Suprapubic skin (tissue), 4 donors: Measurements from ENCODE around the gene CEP41. TPM values are rescaled to one million over a fixed set of nuclear protein-coding genes. Genes with fewer than 3 reads are reported as not detected.

Source experiments
- DNase-seq, 2 donors: peaks; one replicate each; pipeline ENCODE4 v3.0.0-alpha.2; 2019; ENCODE audit warnings: low spot score in 2 of 2
- H3K27ac ChIP-seq: fragments of 200-600 bp; sonication (generic); one replicate; pipeline ENCODE4 v1.5.1; 2019
- H3K27me3 ChIP-seq: fragments of 200-600 bp; sonication (generic); one replicate; pipeline ENCODE4 v1.5.1; 2019
- H3K36me3 ChIP-seq: fragments of 200-600 bp; sonication (generic); one replicate; pipeline ENCODE4 v1.5.1; 2019
- H3K4me1 ChIP-seq: fragments of 200-600 bp; sonication (generic); one replicate; pipeline ENCODE4 v1.5.1; 2019
- H3K4me3 ChIP-seq: fragments of 200-600 bp; sonication (generic); one replicate; pipeline ENCODE4 v1.5.1; 2019; ENCODE audit warnings: mild to moderate bottlenecking
- H3K9me3 ChIP-seq: fragments of 200-600 bp; sonication (generic); one replicate; pipeline ENCODE4 v1.5.1; 2019
- CTCF ChIP-seq, 2 donors: fragments of 200-600 bp in 1 of 2; fragments of 450-650 bp in 1 of 2; sonication (generic) in 1 of 2; IDR thresholded peaks; one replicate each; pipeline ENCODE4 v1.5.1; 2016 to 2019; ENCODE audit warnings: antibody characterized with exemption in 2 of 2, mild to moderate bottlenecking in 1 of 2, moderate library complexity in 1 of 2
- EP300 ChIP-seq: sonication (generic); formaldehyde crosslinking; IDR thresholded peaks from one replicate; pipeline ENCODE4 v1.6.1; 2017; ENCODE audit warnings: antibody characterized with exemption
- POLR2A ChIP-seq, 2 donors: fragments of 450-650 bp; IDR thresholded peaks; one replicate each; pipeline ENCODE4 v1.6.1; 2017; ENCODE audit warnings: antibody characterized with exemption in 2 of 2, mild to moderate bottlenecking in 2 of 2, moderate library complexity in 2 of 2
- POLR2AphosphoS5 ChIP-seq, 3 donors: sonication (generic); formaldehyde crosslinking; IDR thresholded peaks; one replicate each; pipeline ENCODE4 v1.6.1; 2017; ENCODE audit warnings: antibody characterized with exemption in 3 of 3
- WGBS: methylation state at CpG from one replicate; pipeline ENCODE4 v1.1.5; 2018; 5-methylcytosine and 5-hydroxymethylcytosine counted together
- total RNA-seq, 4 donors: library from RNA; depleted of rRNA; stranded (reverse); fragments of >200 nt; gene quantifications; one replicate each; pipeline ENCODE4 v1.1.0, GENCODE V29; 2016

The CEP41 gene, protein sequence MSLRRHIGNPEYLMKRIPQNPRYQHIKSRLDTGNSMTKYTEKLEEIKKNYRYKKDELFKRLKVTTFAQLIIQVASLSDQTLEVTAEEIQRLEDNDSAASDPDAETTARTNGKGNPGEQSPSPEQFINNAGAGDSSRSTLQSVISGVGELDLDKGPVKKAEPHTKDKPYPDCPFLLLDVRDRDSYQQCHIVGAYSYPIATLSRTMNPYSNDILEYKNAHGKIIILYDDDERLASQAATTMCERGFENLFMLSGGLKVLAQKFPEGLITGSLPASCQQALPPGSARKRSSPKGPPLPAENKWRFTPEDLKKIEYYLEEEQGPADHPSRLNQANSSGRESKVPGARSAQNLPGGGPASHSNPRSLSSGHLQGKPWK
- total RNA-seq, result 1 to 10 TPM; 1.1 to 4.6 (median 4.2) TPM

GRCh38 chr7:130440527-130441365, at the start of gene CEP41:
TSS of gene CEP41 (minus strand) at chr7:130441016. CDS start at chr7:130440966, 50 bp downstream.
- no peaks in the 10 kb centered on the region for H3K9me3 ChIP-seq
- no peak for TF ChIP-seq EP300
- TF ChIP-seq POLR2AphosphoS5 (IDR thresholded peaks at IDR 0.05), result peak in 1 of 3 donors; percentile 55
- peaks cover 19% of the 10 kb centered on the region for H3K4me1 ChIP-seq
- peak within 1 kb of the TSS; percentile 86 for H3K27ac ChIP-seq
- H3K4me3 ChIP-seq, result peak within 1 kb of the TSS; percentile 88
- 3% methylated on average over 52 of the region's 61 CpGs for WGBS
- no peaks in the 10 kb centered on the region for H3K27me3 ChIP-seq
- DNase-seq, result peak; percentile 96 to 97
- H3K36me3 ChIP-seq, result no peaks in the 10 kb centered on the region

DNA sequence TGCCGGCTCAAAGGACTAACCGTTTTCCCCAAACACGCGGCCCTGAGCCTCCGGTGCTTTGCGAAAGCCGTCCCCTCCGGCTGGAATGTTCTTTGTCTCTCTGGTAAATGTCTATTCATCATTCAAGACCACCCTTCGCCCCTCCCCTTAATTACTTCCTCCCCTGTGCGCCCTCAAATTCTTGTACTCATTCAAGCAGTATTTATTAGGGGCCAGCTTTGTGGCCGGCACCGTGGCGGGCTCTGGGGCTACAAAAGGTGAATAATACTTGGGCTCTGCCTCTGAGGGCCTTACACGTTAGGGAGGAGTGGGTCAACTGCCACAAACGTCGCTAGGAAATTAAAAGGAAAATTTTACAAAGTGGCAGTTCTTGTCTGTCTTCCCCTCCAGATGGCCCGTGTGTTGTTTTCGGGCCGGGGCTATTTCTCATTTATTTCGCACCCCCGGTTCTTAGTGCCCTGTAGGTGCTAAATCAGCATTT, 49.5 kb upstream of the CEP41 start:
- DNase-seq, result no peak
- peak overlapping the region; percentile 53 for H3K4me3 ChIP-seq
- 75% methylated on average over 21 of the region's 21 CpGs for WGBS
- H3K9me3 ChIP-seq, result no peaks in the 10 kb centered on the region
- H3K36me3 ChIP-seq, result no peaks in the 10 kb centered on the region
- peaks cover 21% of the 10 kb centered on the region for H3K4me1 ChIP-seq
- H3K27ac ChIP-seq, result no peak overlapping the region
- no peak for TF ChIP-seq CTCF (IDR thresholded peaks at IDR 0.05)
- no peak for TF ChIP-seq POLR2A (IDR thresholded peaks at IDR 0.05)
- no peak for TF ChIP-seq POLR2AphosphoS5 (IDR thresholded peaks at IDR 0.05)
- TF ChIP-seq EP300, result no peak
- H3K27me3 ChIP-seq, result no peaks in the 10 kb centered on the region

DNA sequence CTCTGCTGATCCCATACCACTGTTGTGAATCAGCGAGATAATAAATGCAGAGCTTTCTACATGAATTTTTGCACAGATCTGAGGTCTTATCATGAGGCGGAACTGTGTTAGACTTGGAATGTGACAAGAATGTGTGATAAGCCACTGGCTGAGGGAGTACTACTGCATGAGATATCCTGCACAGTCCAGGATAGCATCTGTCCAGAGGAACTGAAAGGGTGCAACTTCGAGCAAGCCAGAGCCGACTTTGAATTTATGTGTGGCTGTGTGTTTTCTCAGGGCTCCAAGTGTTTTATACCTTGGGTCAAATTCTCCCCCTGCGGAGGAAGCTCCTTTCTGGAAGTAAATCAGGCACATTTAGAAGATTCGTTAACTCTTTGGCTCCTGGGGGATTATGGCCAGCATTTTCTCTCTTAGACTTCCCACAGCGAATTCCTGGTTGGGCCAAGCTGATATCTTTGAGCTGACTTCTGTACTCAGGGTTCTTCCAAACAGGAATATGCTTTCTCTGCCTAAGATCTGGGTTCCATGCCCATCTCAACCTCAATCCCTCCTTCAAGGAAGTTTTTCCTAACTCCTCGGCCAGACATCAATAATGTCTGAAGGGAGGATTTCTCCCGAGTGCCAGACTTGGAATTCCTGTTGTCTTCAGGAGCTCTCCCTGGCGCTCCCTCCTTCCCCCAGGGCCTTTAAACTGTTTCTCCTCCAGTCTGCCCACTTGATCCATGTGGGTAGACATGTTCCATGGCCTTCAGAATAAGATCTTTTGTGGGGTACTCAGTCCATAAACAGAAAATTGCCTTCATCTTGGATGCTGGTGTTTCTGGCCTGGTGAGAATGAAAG, 48.5 kb upstream of the CEP41 start:
- TF ChIP-seq EP300 (no peak), POLR2AphosphoS5 (IDR thresholded peaks at IDR 0.05) (no peak), POLR2A (IDR thresholded peaks at IDR 0.05) (no peak), CTCF (IDR thresholded peaks at IDR 0.05) (no peak)
- H3K9me3 ChIP-seq, result no peaks in the 10 kb centered on the region
- H3K36me3 ChIP-seq, result no peaks in the 10 kb centered on the region
- H3K27me3 ChIP-seq, result peaks cover 5% of the 10 kb centered on the region
- no peak overlapping the region for H3K27ac ChIP-seq
- no peak for DNase-seq
- 76% methylated on average over 10 of the region's 10 CpGs for WGBS
- H3K4me1 ChIP-seq, result peaks cover 21% of the 10 kb centered on the region
- no peak overlapping the region for H3K4me3 ChIP-seq

DNA sequence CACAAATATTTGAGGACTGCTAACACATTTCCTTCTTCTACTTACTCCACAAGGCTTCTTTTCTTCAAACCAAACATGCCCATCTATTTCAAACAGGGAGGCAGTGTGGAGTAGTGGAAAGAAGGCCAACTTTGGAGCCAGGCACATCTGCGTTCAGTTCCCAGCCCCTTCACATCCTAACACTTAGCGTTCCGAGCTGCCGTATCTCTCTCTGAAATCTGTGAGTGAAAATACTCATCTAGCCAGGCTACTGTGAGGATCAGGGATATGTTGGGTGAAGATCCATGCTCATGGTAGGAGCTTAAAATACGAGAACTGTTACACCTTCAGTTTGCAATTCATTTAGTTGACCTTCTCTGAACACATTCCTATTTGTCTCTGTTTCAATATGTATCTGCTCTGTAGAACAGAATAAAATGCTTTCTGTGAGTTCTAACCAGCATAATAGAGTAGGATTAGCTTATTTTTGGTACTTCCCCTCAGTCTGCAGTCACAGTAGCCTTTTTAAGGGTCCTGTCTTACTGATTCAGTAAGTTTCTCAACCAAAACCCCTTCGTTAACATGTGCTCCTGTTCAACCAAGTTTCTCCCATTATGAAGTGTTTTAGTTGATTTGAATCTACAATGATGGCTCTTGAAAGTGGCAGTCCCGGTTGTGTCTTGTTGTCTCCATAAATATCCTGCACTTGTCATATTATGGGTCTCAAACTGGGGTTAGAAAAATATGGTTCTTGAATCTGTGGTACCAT, 47.8 kb upstream of the CEP41 start:
- no peak for TF ChIP-seq EP300
- no peak for TF ChIP-seq POLR2AphosphoS5 (IDR thresholded peaks at IDR 0.05)
- TF ChIP-seq CTCF (IDR thresholded peaks at IDR 0.05), result no peak
- TF ChIP-seq POLR2A (IDR thresholded peaks at IDR 0.05), result no peak
- no peak overlapping the region for H3K4me3 ChIP-seq
- no peak overlapping the region for H3K27ac ChIP-seq
- DNase-seq, result no peak
- H3K4me1 ChIP-seq, result peaks cover 21% of the 10 kb centered on the region
- H3K36me3 ChIP-seq, result no peaks in the 10 kb centered on the region
- no peaks in the 10 kb centered on the region for H3K9me3 ChIP-seq
- H3K27me3 ChIP-seq, result peaks cover 5% of the 10 kb centered on the region
- 73% methylated on average over 7 of the region's 7 CpGs for WGBS

- no peak for DNase-seq
- Histone ChIP-seq H3K27ac (no peak overlapping the region), H3K36me3 (no peaks in the 10 kb centered on the region), H3K4me3 (peak overlapping the region; percentile 49), H3K9me3 (no peaks in the 10 kb centered on the region), H3K27me3 (peaks cover 5% of the 10 kb centered on the region), H3K4me1 (peaks cover 13% of the 10 kb centered on the region)
- TF ChIP-seq EP300 (no peak), POLR2AphosphoS5 (IDR thresholded peaks at IDR 0.05) (no peak), CTCF (IDR thresholded peaks at IDR 0.05) (no peak), POLR2A (IDR thresholded peaks at IDR 0.05) (no peak)
- WGBS, result 37% methylated on average over 6 of the region's 6 CpGs
These were observed 46.2 kb upstream of the CEP41 start for GRCh38 chr7:130486954-130487436.
